PC-9 (cell line): ENCODE results near the gene SMCO1. TPM values are rescaled to one million over a fixed set of nuclear protein-coding genes. Genes with fewer than 3 reads are reported as not detected.
"Not testable (repeated sequence)": the region's sequence is repeated elsewhere in the genome, so short reads cannot be mapped to it uniquely, and the experiment has no call there.

Experiments used
- BruUV-seq: library from RNA; stranded (reverse); fragments of 400-500 nt; replicated peaks from 2 replicates; lab custom pipeline; 2021; lab: Mats Ljungman, UMichigan
- CTCF ChIA-PET: fragments of 300-600 bp; sonication (Branson Sonifier 250); formaldehyde crosslinking; loops from one replicate; lab custom pipeline; 2022; ENCODE audit warnings: antibody characterized with exemption; lab: Charles Lee
- POLR2A ChIA-PET: fragments of 300-600 bp; sonication (Branson Sonifier 250); formaldehyde crosslinking; loops from one replicate; lab custom pipeline; 2022; ENCODE audit warnings: antibody characterized with exemption; ENCODE audit not compliant: unreplicated experiment; lab: Charles Lee
- DNase-seq, 2 experiments: peaks; one replicate each; pipeline versions ENCODE4 v3.0.0 to v3.0.0-alpha.2; 2015 to 2022; ENCODE audit warnings: mixed read lengths in 1 of 2
- H2AFZ ChIP-seq: fragments of 200-600 bp; sonication (generic); 2 replicates; pipeline ENCODE4 v1.8.1; 2017; ENCODE audit warnings: antibody characterized with exemption
- H3F3A ChIP-seq: fragments of 200-600 bp; sonication (generic); 2 replicates; pipeline ENCODE4 v1.8.1; 2017; ENCODE audit warnings: antibody characterized with exemption, mild to moderate bottlenecking, low read depth; ENCODE audit not compliant: insufficient read depth
- H3K27ac ChIP-seq: fragments of 200-600 bp; sonication (generic); 2 replicates; pipeline ENCODE4 v1.6.1; 2016; ENCODE audit warnings: mixed run types
- H3K27me3 ChIP-seq: fragments of 200-600 bp; sonication (generic); 2 replicates; pipeline ENCODE4 v1.6.1; 2016; ENCODE audit warnings: low read depth, mixed run types; ENCODE audit not compliant: insufficient read depth
- H3K36me3 ChIP-seq: fragments of 200-600 bp; sonication (generic); 2 replicates; pipeline ENCODE4 v1.6.1; 2016; ENCODE audit warnings: low read depth, mixed run types
- H3K4me1 ChIP-seq: fragments of 200-600 bp; sonication (generic); replicated peaks from 2 replicates; pipeline ENCODE4 v1.6.1; 2016; ENCODE audit warnings: mixed run types; ENCODE audit not compliant: insufficient read depth
- H3K4me2 ChIP-seq: fragments of 200-600 bp; sonication (generic); 2 replicates; pipeline ENCODE4 v1.6.1; 2017; ENCODE audit warnings: mixed run types
- H3K4me3 ChIP-seq: fragments of 200-600 bp; sonication (generic); 2 replicates; pipeline ENCODE4 v1.6.1; 2016; ENCODE audit warnings: mixed run types
- H3K79me2 ChIP-seq: fragments of 200-600 bp; sonication (generic); 2 replicates; pipeline ENCODE4 v1.6.1; 2017; ENCODE audit warnings: low read depth, mixed run types
- H3K9me2 ChIP-seq: fragments of 200-600 bp; sonication (generic); 2 replicates; pipeline ENCODE4 v1.8.1; 2017; ENCODE audit warnings: mild to moderate bottlenecking; ENCODE audit not compliant: insufficient read depth
- H3K9me3 ChIP-seq: fragments of 200-600 bp; sonication (generic); 2 replicates; pipeline ENCODE4 v1.8.1; 2016; ENCODE audit warnings: low read depth; ENCODE audit not compliant: insufficient read depth
- H4K20me1 ChIP-seq: fragments of 200-600 bp; sonication (generic); 2 replicates; pipeline ENCODE4 v1.8.1; 2017; ENCODE audit not compliant: insufficient read depth
- CTCF ChIP-seq: fragments of 200-600 bp; sonication (generic); conservative IDR thresholded peaks from 2 replicates; pipeline ENCODE4 v1.6.1; 2017; ENCODE audit warnings: mixed run types, antibody characterized with exemption, mild to moderate bottlenecking, moderate library complexity
- EZH2 ChIP-seq: fragments of 200-600 bp; sonication (generic); IDR thresholded peaks from 2 replicates; pipeline ENCODE4 v1.8.0; 2017; ENCODE audit warnings: antibody characterized with exemption, low read depth
- intact Hi-C: fragments of 100-400 bp; cut with micrococcal nuclease; formaldehyde crosslinking; loops from one replicate; pipeline ENCODE4 v1.10.0; 2022; ENCODE audit not compliant: unreplicated experiment
- total RNA-seq: library from RNA; stranded (reverse); gene quantifications from 2 replicates; pipeline ENCODE4 v1.2.3, GENCODE V29; 2021

The SMCO1 gene
- total RNA-seq, 1 experiment from 2014 or later: not detected

- CTCF ChIA-PET: interaction anchor here (0.5 to 0.7 kb wide), 4 partner anchors 57 to 493 kb away, joined by 3 to 7 read pairs (median 5); no protein-coding TSS in a partner anchor
- peak in 1 of 2 experiments; percentile 57 for DNase-seq
- Histone ChIP-seq H3K36me3 (no peaks in the 10 kb centered on the region), H2AFZ (no peak overlapping the region), H3F3A (0 out of 2 replicates have a peak, but pooled peaks cover 4% of the 10 kb centered on the region), H3K27me3 (no peaks in the 10 kb centered on the region), H3K4me2 (0 out of 2 replicates have a peak overlapping the region, but pooled peaks have one; percentile 7), H3K27ac (no peak overlapping the region), H3K79me2 (no peaks in the 10 kb centered on the region), H3K9me2 (no peaks in the 10 kb centered on the region), H3K4me3 (no peak overlapping the region), H4K20me1 (no peaks in the 10 kb centered on the region), H3K9me3 (peaks cover 10% of the 10 kb centered on the region), H3K4me1 (peaks cover 8% of the 10 kb centered on the region)
- POLR2A ChIA-PET: no interaction called here
- TF ChIP-seq CTCF (no peak; the same call in 1 of the 2 replicates), EZH2 (no peak)
- intact Hi-C loops: no loop called here
- BruUV-seq: no TSS peak
Observed at GRCh38 chr3:196517162-196517800, 2.1 kb upstream of the SMCO1 start.

- Histone ChIP-seq H3K79me2 (no peaks in the 10 kb centered on the region), H3K4me1 (peaks cover 8% of the 10 kb centered on the region), H3K27me3 (no peaks in the 10 kb centered on the region), H3K36me3 (no peaks in the 10 kb centered on the region), H3K9me2 (no peaks in the 10 kb centered on the region), H3F3A (0 out of 2 replicates have a peak, but pooled peaks cover 4% of the 10 kb centered on the region), H3K27ac (no peak overlapping the region), H3K4me3 (no peak overlapping the region), H3K9me3 (peaks cover 1% of the 10 kb centered on the region), H3K4me2 (no peak overlapping the region), H2AFZ (no peak overlapping the region), H4K20me1 (no peaks in the 10 kb centered on the region)
- BruUV-seq: no TSS peak
- DNase-seq: no peak
- no peak for TF ChIP-seq EZH2
- no peak for TF ChIP-seq CTCF
- CTCF ChIA-PET: no interaction called here
- intact Hi-C loops: no loop called here
- POLR2A ChIA-PET: no interaction called here
Observed at GRCh38 chr3:196514350-196514716, 813 bp downstream of the SMCO1 start.

GRCh38 chr3:196513697-196514349, 1.3 kb downstream of the SMCO1 start:
- no peak for DNase-seq
- no peaks in the 10 kb centered on the region for H3K79me2 ChIP-seq
- no TSS peak for BruUV-seq
- CTCF ChIA-PET: interaction anchor here (0.6 to 0.7 kb wide), 2 partner anchors 96 to 280 kb away, joined by 3 to 10 read pairs; no protein-coding TSS in a partner anchor
- peaks cover 8% of the 10 kb centered on the region for H3K4me1 ChIP-seq
- intact Hi-C loops: no loop called here
- H2AFZ ChIP-seq: no peak overlapping the region
- 0 out of 2 replicates have a peak, but pooled peaks cover 4% of the 10 kb centered on the region for H3F3A ChIP-seq
- no peaks in the 10 kb centered on the region for H3K27me3 ChIP-seq
- TF ChIP-seq EZH2 (no peak), CTCF (no peak)
- no peak overlapping the region for H3K4me3 ChIP-seq
- POLR2A ChIA-PET: no interaction called here
- H3K9me3 ChIP-seq: no peaks in the 10 kb centered on the region; the same call in 1 of the 2 replicates
- H3K9me2 ChIP-seq: no peaks in the 10 kb centered on the region
- no peaks in the 10 kb centered on the region for H4K20me1 ChIP-seq
- no peak overlapping the region for H3K4me2 ChIP-seq
- H3K36me3 ChIP-seq: no peaks in the 10 kb centered on the region
- H3K27ac ChIP-seq: no peak overlapping the region

GRCh38 chr3:196511646-196512425, 3.3 kb downstream of the SMCO1 start:
- H3K9me2 ChIP-seq, POLR2A ChIA-PET, BruUV-seq, H3F3A ChIP-seq, H3K9me3 ChIP-seq, H3K27ac ChIP-seq, H3K79me2 ChIP-seq, H3K36me3 ChIP-seq, DNase-seq, H3K27me3 ChIP-seq, H2AFZ ChIP-seq, intact Hi-C loops, H3K4me1 ChIP-seq, H3K4me2 ChIP-seq, H3K4me3 ChIP-seq, H4K20me1 ChIP-seq: not testable (repeated sequence)
- CTCF ChIA-PET: interaction anchor here (0.6 to 1.1 kb wide), 2 partner anchors 72 to 274 kb away, joined by 4 read pairs; no protein-coding TSS in a partner anchor
